K562 (cell line): ENCODE data around the gene KCTD1. TPM values are rescaled to one million over a fixed set of nuclear protein-coding genes. Genes with fewer than 3 reads are reported as not detected.

Experiments used
- ATAC-seq: fragments of 200-7000 bp; cut with Tn5 transposase; 3 replicates; pipeline ENCODE4 v1.9.1; 2020; ENCODE audit warnings: moderate library complexity
- BruUV-seq: library from RNA; stranded (reverse); fragments of 400-500 nt; replicated peaks from 2 replicates; lab custom pipeline; 2021; lab: Mats Ljungman, UMichigan
- CTCF ChIA-PET: fragments of 300-600 bp; formaldehyde crosslinking; extraction: SDS; loops from one replicate; lab custom pipeline; 2021; ENCODE audit warnings: low intra/inter-chr PET ratio; lab: Yijun Ruan, JAX
- POLR2A ChIA-PET: fragments of 300-600, 350-650 bp; sonication (Branson Sonifier 250); formaldehyde crosslinking; extraction: SDS; loops from one replicate; lab custom pipeline; 2021; ENCODE audit warnings: antibody characterized with exemption, inconsistent platforms; lab: Yijun Ruan, JAX
- DNase-seq, 4 experiments: peaks; one replicate each; pipeline versions ENCODE4 v3.0.0 to v3.0.0-alpha.2; 2011 to 2018; ENCODE audit warnings: low spot score in 3 of 4, mixed read lengths in 3 of 4; ENCODE audit errors: extremely low read depth in 1 of 4
- FAIRE-seq: peaks from 2 replicates; lab custom pipeline; 2011; peaks lifted over from hg19 to GRCh38; lab: Jason Lieb, UNC
- H2AFZ ChIP-seq: 2 replicates; pipeline ENCODE4 v1.6.0; 2011; ENCODE audit warnings: low read depth, low read length, control low read depth, inconsistent platforms
- H3K27ac ChIP-seq: fragments of 200-600 bp; 3 replicates; pipeline ENCODE4 v1.8.0; 2011; ENCODE audit warnings: low read depth, mild to moderate bottlenecking, control low read depth, inconsistent platforms, low read length, moderate library complexity, mixed read lengths; ENCODE audit errors: extremely low read depth
- H3K27me3 ChIP-seq, 2 experiments: fragments of 300-600 bp in 1 of 2; 2 replicates in 1 of 2; 3 replicates in 1 of 2; pipeline versions ENCODE4 v1.6.0 to v1.8.0; 2011; ENCODE audit warnings: inconsistent platforms in 2 of 2, low read length in 2 of 2, mild to moderate bottlenecking in 1 of 2, mixed read lengths in 1 of 2, moderate library complexity in 1 of 2; ENCODE audit not compliant: control insufficient read depth in 2 of 2, insufficient read depth in 2 of 2
- H3K36me3 ChIP-seq: fragments of 300-600 bp; 3 replicates; pipeline ENCODE4 v1.8.0; 2011; ENCODE audit warnings: mild to moderate bottlenecking, low read length, inconsistent platforms; ENCODE audit not compliant: control insufficient read depth, insufficient read depth
- H3K4me1 ChIP-seq, 2 experiments: fragments of 200-600 bp in 1 of 2; replicated peaks in 1 of 2; 2 replicates in 1 of 2; 3 replicates in 1 of 2; pipeline versions ENCODE4 v1.5.1 to v1.8.0; 2011; ENCODE audit warnings: inconsistent platforms in 2 of 2, low read length in 2 of 2, mild to moderate bottlenecking in 1 of 2, mixed read lengths in 1 of 2, moderate library complexity in 1 of 2; ENCODE audit not compliant: control insufficient read depth in 2 of 2, insufficient read depth in 2 of 2
- H3K4me2 ChIP-seq: 2 replicates; pipeline ENCODE4 v1.6.1; 2011; ENCODE audit warnings: low read length, control low read depth, inconsistent platforms, mixed read lengths; ENCODE audit not compliant: insufficient read depth
- H3K4me3 ChIP-seq: fragments of 200-600 bp; sonication (generic), shearing (Covaris generic); 2 replicates; pipeline ENCODE4 v1.5.1; 2016; ENCODE audit warnings: control low read depth, inconsistent platforms
- H3K79me2 ChIP-seq: fragments of 200-600 bp; 3 replicates; pipeline ENCODE4 v1.8.0; 2011; ENCODE audit warnings: low read length, inconsistent platforms; ENCODE audit not compliant: control insufficient read depth, insufficient read depth
- H3K9ac ChIP-seq, 2 experiments: 2 replicates each; pipeline versions ENCODE4 v1.6.0 to v1.6.1; 2011; ENCODE audit warnings: low read depth in 2 of 2, low read length in 2 of 2, control low read depth in 1 of 2, inconsistent platforms in 1 of 2, mild to moderate bottlenecking in 1 of 2, mixed read lengths in 1 of 2; ENCODE audit not compliant: insufficient read depth in 1 of 2
- H3K9me1 ChIP-seq: one replicate; pipeline ENCODE4 v1.6.0; 2011; ENCODE audit warnings: inconsistent platforms, mild to moderate bottlenecking, low read length, moderate library complexity; ENCODE audit not compliant: control insufficient read depth, insufficient read depth
- H3K9me3 ChIP-seq: replicated peaks from 2 replicates; pipeline ENCODE4 v1.5.1; 2011; ENCODE audit warnings: low read depth, low read length, inconsistent platforms; ENCODE audit not compliant: control insufficient read depth, insufficient read depth
- H4K20me1 ChIP-seq: replicated peaks from 2 replicates; pipeline ENCODE4 v1.6.1; 2011; ENCODE audit warnings: low read length, inconsistent platforms, mixed read lengths; ENCODE audit not compliant: control insufficient read depth, insufficient read depth
- HSF4 ChIP-seq: fragments of 250-450 bp; sonication (Bioruptor Pico); IDR thresholded peaks from 2 replicates; pipeline ENCODE4 v2.1.2; 2022; ENCODE audit warnings: mild to moderate bottlenecking, moderate library complexity, borderline replicate concordance
- KDM4B ChIP-seq, 2 experiments: fragments of 450-650 bp in 1 of 2; sonication (generic) in 1 of 2; IDR thresholded peaks; 2 replicates each; pipeline ENCODE4 v1.6.1; 2016 to 2017; ENCODE audit warnings: borderline replicate concordance in 2 of 2, antibody characterized with exemption in 1 of 2, low read depth in 1 of 2, mild to moderate bottlenecking in 1 of 2
- NUFIP1 ChIP-seq: fragments of 450-650 bp; IDR thresholded peaks from 2 replicates; pipeline ENCODE4 v1.6.1; 2018; ENCODE audit not compliant: partially characterized antibody
- SRSF9 ChIP-seq: fragments of 200-400 bp; formaldehyde crosslinking; IDR thresholded peaks from 2 replicates; pipeline ENCODE4 v1.6.1; 2017; ENCODE audit warnings: low read depth, low read length, borderline replicate concordance
- TSC22D4 ChIP-seq: fragments of 450-650 bp; IDR thresholded peaks from 2 replicates; pipeline ENCODE4 v1.6.1; 2016; ENCODE audit warnings: missing genetic modification characterization, missing biosample characterization, control low read depth
- ZNF197 ChIP-seq: fragments of 200-800 bp; sonication (Bioruptor generic); IDR thresholded peaks from 2 replicates; pipeline ENCODE4 v1.6.1; 2016; ENCODE audit warnings: low read depth, missing genetic modification characterization, missing compliant biosample characterization
- WGBS: fragments of 100-300 bp; shearing (Covaris generic); methylation state at CpG from one replicate; pipeline ENCODE4 v1.1.6; 2016; ENCODE audit warnings: low coverage, mixed read lengths; ENCODE audit not compliant: insufficient coverage; ENCODE audit errors: missing lambda C conversion rate; 5-methylcytosine and 5-hydroxymethylcytosine counted together
- in situ Hi-C: fragments of 300-500 bp; cut with MboI; formaldehyde crosslinking; loops from 4 replicates; pipeline ENCODE4 v1.15.0; 2018; ENCODE audit warnings: inconsistent platforms, mixed read lengths
- intact Hi-C: fragments of 100-400 bp; cut with micrococcal nuclease; formaldehyde crosslinking; loops from 2 replicates; pipeline ENCODE4 v1.14.2; 2022
- polyA plus RNA-seq, 8 experiments: library from polyadenylated mRNA; depleted of rRNA in 4 of 8; stranded (reverse) in 5 of 8; unstranded in 3 of 8; fragments of >200 nt; fragmentation: Nextera tagmentation in 2 of 8; fragmentation: Illumina TruSeq in 1 of 8; extraction: Ambion mirVana in 2 of 8; extraction: Trizol in 1 of 8; gene quantifications; 2 replicates each; pipeline versions ENCODE4 v1.2.1 to v1.2.3, GENCODE V29; 2011 to 2014; ENCODE audit warnings: inconsistent platforms in 1 of 8, missing spikeins in 1 of 8
- total RNA-seq, 7 experiments: library from RNA; depleted of rRNA in 6 of 7; stranded (reverse); fragments of >200 nt in 6 of 7; fragmentation: Illumina TruSeq in 2 of 7; extraction: Trizol in 2 of 7; gene quantifications; 2 replicates each; pipeline versions ENCODE4 v1.2.1 to v1.2.3, GENCODE V29; 2011 to 2021; ENCODE audit warnings: low replicate concordance in 1 of 7
- TF ChIP-seq, protein P1 (sequence below): IDR thresholded peaks from 2 replicates; pipeline ENCODE4 v1.6.1; 2014; ENCODE audit warnings: antibody characterized with exemption
- TF ChIP-seq, protein P2 (sequence below): sonication (generic); formaldehyde crosslinking; IDR thresholded peaks from 2 replicates; pipeline ENCODE4 v1.8.1; 2022; ENCODE audit warnings: missing genetic modification reagents

KCTD1 gene
- total and polyA plus RNA-seq, 9 of the 15 experiments (the other 6 are each of a cell fraction or from before 2014, with no cell fraction given): not detected

DNA sequence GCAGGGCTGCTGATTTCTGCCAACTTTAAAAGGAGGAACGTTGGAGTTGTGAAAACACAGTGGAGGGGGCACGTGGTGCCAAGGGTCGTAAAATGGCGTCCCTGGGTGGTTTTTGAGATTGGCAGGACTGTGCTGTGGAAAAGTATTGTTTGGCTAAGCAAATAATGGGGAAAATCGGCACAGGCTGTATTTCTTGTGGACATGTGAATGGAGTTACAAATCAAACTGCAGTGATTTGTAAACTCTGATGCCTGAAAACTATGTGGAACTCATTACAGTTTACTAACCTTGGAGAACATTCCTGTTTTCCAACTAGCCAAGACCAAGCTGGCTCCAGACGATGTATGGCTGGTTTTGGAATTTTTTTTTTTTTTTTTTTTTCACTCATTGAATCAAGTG, 68.7 kb downstream of the KCTD1 start:
- POLR2A ChIA-PET: no interaction called here
- Histone ChIP-seq H3K9me3 (no peaks in the 10 kb centered on the region), H4K20me1 (no peaks in the 10 kb centered on the region), H3K9me1 (no peaks in the 10 kb centered on the region), H3K9ac (no peak overlapping the region), H2AFZ (no peak overlapping the region), H3K4me1 (peaks cover 0 to 3% of the 10 kb centered on the region in 2 experiments; a peak in 1 of 5 replicates), H3K27me3 (no peaks in the 10 kb centered on the region), H3K36me3 (no peaks in the 10 kb centered on the region), H3K4me2 (no peak overlapping the region), H3K27ac (no peak overlapping the region), H3K4me3 (no peak overlapping the region), H3K79me2 (no peaks in the 10 kb centered on the region)
- FAIRE-seq: no peak
- CTCF ChIA-PET: no interaction called here
- DNase-seq: no peak
- in situ Hi-C loops: no loop called here
- no peak for ATAC-seq
- no TSS peak for BruUV-seq
- intact Hi-C loops: no loop called here
- 0% methylated on average over 6 of the region's 6 CpGs for WGBS
- TF ChIP-seq, protein P1, sequence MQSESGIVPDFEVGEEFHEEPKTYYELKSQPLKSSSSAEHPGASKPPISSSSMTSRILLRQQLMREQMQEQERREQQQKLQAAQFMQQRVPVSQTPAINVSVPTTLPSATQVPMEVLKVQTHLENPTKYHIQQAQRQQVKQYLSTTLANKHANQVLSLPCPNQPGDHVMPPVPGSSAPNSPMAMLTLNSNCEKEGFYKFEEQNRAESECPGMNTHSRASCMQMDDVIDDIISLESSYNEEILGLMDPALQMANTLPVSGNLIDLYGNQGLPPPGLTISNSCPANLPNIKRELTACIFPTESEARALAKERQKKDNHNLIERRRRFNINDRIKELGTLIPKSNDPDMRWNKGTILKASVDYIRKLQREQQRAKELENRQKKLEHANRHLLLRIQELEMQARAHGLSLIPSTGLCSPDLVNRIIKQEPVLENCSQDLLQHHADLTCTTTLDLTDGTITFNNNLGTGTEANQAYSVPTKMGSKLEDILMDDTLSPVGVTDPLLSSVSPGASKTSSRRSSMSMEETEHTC: no peak
- TF ChIP-seq TSC22D4 (tag) (no peak), HSF4 (CRISPR knock-in tag) (no peak), ZNF197 (CRISPR knock-in tag) (no peak), NUFIP1 (no peak), KDM4B (IDR thresholded peaks at IDR 0.05; ENCODE audit: borderline replicate concordance in 2 of 2, low read depth in 1 of 2) (no peak), SRSF9 (no peak)
- TF ChIP-seq, protein P2, sequence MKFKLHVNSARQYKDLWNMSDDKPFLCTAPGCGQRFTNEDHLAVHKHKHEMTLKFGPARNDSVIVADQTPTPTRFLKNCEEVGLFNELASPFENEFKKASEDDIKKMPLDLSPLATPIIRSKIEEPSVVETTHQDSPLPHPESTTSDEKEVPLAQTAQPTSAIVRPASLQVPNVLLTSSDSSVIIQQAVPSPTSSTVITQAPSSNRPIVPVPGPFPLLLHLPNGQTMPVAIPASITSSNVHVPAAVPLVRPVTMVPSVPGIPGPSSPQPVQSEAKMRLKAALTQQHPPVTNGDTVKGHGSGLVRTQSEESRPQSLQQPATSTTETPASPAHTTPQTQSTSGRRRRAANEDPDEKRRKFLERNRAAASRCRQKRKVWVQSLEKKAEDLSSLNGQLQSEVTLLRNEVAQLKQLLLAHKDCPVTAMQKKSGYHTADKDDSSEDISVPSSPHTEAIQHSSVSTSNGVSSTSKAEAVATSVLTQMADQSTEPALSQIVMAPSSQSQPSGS (CRISPR knock-in tag): no peak
